HCT116 (cell line): Measurements from ENCODE around the gene HOXB13. TPM values are rescaled to one million over a fixed set of nuclear protein-coding genes. Genes with fewer than 3 reads are reported as not detected.
A peak's percentile ranks its signal among the peaks of the same experiment; 100 is the strongest.

Source experiments
- ATAC-seq: fragments of 200-7000 bp; cut with Tn5 transposase; 2 replicates; pipeline ENCODE4 v1.9.1; 2020; ENCODE audit warnings: mild to moderate bottlenecking, moderate library complexity
- BruUV-seq: library from RNA; stranded (reverse); fragments of 400-500 nt; replicated peaks from 2 replicates; lab custom pipeline; 2021; lab: Mats Ljungman, UMichigan
- CTCF ChIA-PET: fragments of 300-600 bp; sonication (Branson Sonifier 250); formaldehyde crosslinking; loops from one replicate; lab custom pipeline; 2021; ENCODE audit warnings: antibody characterized with exemption; lab: Charles Lee
- POLR2A ChIA-PET: fragments of 300-600, 350-600 bp; sonication (Branson Sonifier 250); formaldehyde crosslinking; loops from one replicate; lab custom pipeline; 2021; ENCODE audit warnings: antibody characterized with exemption; lab: Charles Lee
- RAD21 ChIA-PET, 2 experiments: fragments of 300-600 bp; sonication (Branson Sonifier 250); formaldehyde crosslinking; loops; one replicate each; lab custom pipeline; 2023; ENCODE audit warnings: low total read pairs in 2 of 2; ENCODE audit not compliant: uncharacterized antibody in 2 of 2, unreplicated experiment in 2 of 2, low non-redundant PET in 1 of 2; lab: Charles Lee
- DNase-seq: peaks from one replicate; pipeline ENCODE4 v3.0.0-alpha.2; 2010; ENCODE audit warnings: low read depth, low spot score
- H2AFZ ChIP-seq: fragments of 200-600 bp; shearing (Covaris generic), sonication (generic); 2 replicates; pipeline ENCODE4 v1.6.1; 2017; ENCODE audit warnings: low read depth, mixed run types, mixed read lengths, antibody characterized with exemption, low read length; ENCODE audit not compliant: poor library complexity, severe bottlenecking
- H3K27ac ChIP-seq: 2 replicates; pipeline ENCODE4 v1.5.1; 2012; ENCODE audit warnings: low read depth, low read length
- H3K27me3 ChIP-seq: fragments of 200-600 bp; sonication (generic); 2 replicates; pipeline ENCODE4 v1.6.1; 2016; ENCODE audit warnings: mixed run types, low read length, mixed read lengths; ENCODE audit not compliant: insufficient read depth
- H3K36me3 ChIP-seq, 2 experiments: fragments of 200-500 bp in 1 of 2; fragments of 200-600 bp in 1 of 2; sonication (Bioruptor generic) in 1 of 2; sonication (generic) in 1 of 2; 2 replicates each; pipeline versions ENCODE4 v1.5.1 to v1.6.1; 2014 to 2016; ENCODE audit warnings: low read length in 2 of 2, inconsistent platforms in 1 of 2, mixed read lengths in 1 of 2, mixed run types in 1 of 2; ENCODE audit not compliant: insufficient read depth in 2 of 2, control insufficient read depth in 1 of 2
- H3K4me1 ChIP-seq, 2 experiments: fragments of 200-600 bp in 1 of 2; sonication (generic) in 1 of 2; 2 replicates each; pipeline versions ENCODE4 v1.5.1 to v1.6.1; 2012 to 2017; ENCODE audit warnings: low read length in 2 of 2, inconsistent platforms in 1 of 2, mild to moderate bottlenecking in 1 of 2, mixed read lengths in 1 of 2, mixed run types in 1 of 2, moderate library complexity in 1 of 2; ENCODE audit not compliant: insufficient read depth in 2 of 2, control insufficient read depth in 1 of 2
- H3K4me2 ChIP-seq: fragments of 200-600 bp; sonication (generic); 2 replicates; pipeline ENCODE4 v1.6.1; 2017; ENCODE audit warnings: mixed run types, low read length, mixed read lengths
- H3K4me3 ChIP-seq, 2 experiments: fragments of 200-600 bp in 1 of 2; sonication (generic) in 1 of 2; replicated peaks in 1 of 2; 2 replicates each; pipeline ENCODE4 v1.5.1; 2011 to 2016; ENCODE audit warnings: low read length in 2 of 2, control low read depth in 1 of 2, low read depth in 1 of 2, mild to moderate bottlenecking in 1 of 2, mixed read lengths in 1 of 2, mixed run types in 1 of 2
- H3K79me2 ChIP-seq: fragments of 200-600 bp; sonication (generic); 2 replicates; pipeline ENCODE4 v1.6.1; 2017; ENCODE audit warnings: mild to moderate bottlenecking, mixed run types, low read length, moderate library complexity, mixed read lengths; ENCODE audit not compliant: insufficient read depth
- H3K9ac ChIP-seq: fragments of 200-600 bp; sonication (generic); 2 replicates; pipeline ENCODE4 v1.6.1; 2016; ENCODE audit warnings: low read length, mixed read lengths
- H3K9me2 ChIP-seq: fragments of 200-600 bp; sonication (generic), shearing (Covaris generic); 2 replicates; pipeline ENCODE4 v1.6.1; 2017; ENCODE audit warnings: mixed run types, mild to moderate bottlenecking, moderate library complexity; ENCODE audit not compliant: insufficient read depth
- H3K9me3 ChIP-seq, 2 experiments: fragments of 200-500 bp in 1 of 2; fragments of 200-600 bp in 1 of 2; sonication (Bioruptor generic) in 1 of 2; sonication (generic) in 1 of 2; 2 replicates each; pipeline ENCODE4 v1.6.1; 2014 to 2017; ENCODE audit warnings: low read length in 2 of 2, mixed read lengths in 2 of 2, inconsistent platforms in 1 of 2, low read depth in 1 of 2, mild to moderate bottlenecking in 1 of 2, mixed run types in 1 of 2, moderate library complexity in 1 of 2; ENCODE audit not compliant: control insufficient read depth in 1 of 2, insufficient read depth in 1 of 2
- H4K20me1 ChIP-seq: fragments of 200-600 bp; sonication (generic), shearing (Covaris generic); 2 replicates; pipeline ENCODE4 v1.6.1; 2017; ENCODE audit warnings: mixed run types, mild to moderate bottlenecking, moderate library complexity; ENCODE audit not compliant: insufficient read depth
- ATF3 ChIP-seq: IDR thresholded peaks from 2 replicates; pipeline ENCODE4 v1.6.1; 2012
- CBX3 ChIP-seq: IDR thresholded peaks from 2 replicates; pipeline ENCODE4 v1.6.1; 2012; ENCODE audit warnings: low read depth
- CEBPB ChIP-seq: IDR thresholded peaks from 2 replicates; pipeline ENCODE4 v1.6.1; 2012; ENCODE audit warnings: low read depth
- CTCF ChIP-seq, 3 experiments: fragments of 200-600 bp in 1 of 3; sonication (generic) in 1 of 3; IDR thresholded peaks in 2 of 3; conservative IDR thresholded peaks in 1 of 3; 2 replicates each; pipeline ENCODE4 v1.5.1; 2012 to 2017; ENCODE audit warnings: low read depth in 2 of 3, low read length in 2 of 3, antibody characterized with exemption in 1 of 3, borderline replicate concordance in 1 of 3, control low read depth in 1 of 3, mild to moderate bottlenecking in 1 of 3, mixed read lengths in 1 of 3, mixed run types in 1 of 3, moderate library complexity in 1 of 3; ENCODE audit not compliant: insufficient read depth in 1 of 3
- EGR1 ChIP-seq: IDR thresholded peaks from 2 replicates; pipeline ENCODE4 v1.6.1; 2012; ENCODE audit warnings: low read depth
- ELF1 ChIP-seq: IDR thresholded peaks from 2 replicates; pipeline ENCODE4 v1.6.1; 2012; ENCODE audit warnings: low read depth, borderline replicate concordance
- EZH2 ChIP-seq: fragments of 200-600 bp; sonication (generic); IDR thresholded peaks from 2 replicates; pipeline ENCODE4 v1.6.1; 2017; ENCODE audit warnings: antibody characterized with exemption, mixed run types
- FOSL1 ChIP-seq: IDR thresholded peaks from 2 replicates; pipeline ENCODE4 v1.6.1; 2012; ENCODE audit warnings: low read depth
- POLR2A ChIP-seq: IDR thresholded peaks from 2 replicates; pipeline ENCODE4 v1.7.0; 2011; ENCODE audit warnings: borderline replicate concordance; ENCODE audit not compliant: insufficient read depth, insufficient read length; ENCODE audit errors: extremely low read depth
- POLR2AphosphoS5 ChIP-seq: IDR thresholded peaks from 2 replicates; pipeline ENCODE4 v1.6.1; 2011; ENCODE audit warnings: mild to moderate bottlenecking, low read depth, low read length, moderate library complexity
- RAD21 ChIP-seq: IDR thresholded peaks from 2 replicates; pipeline ENCODE4 v1.6.1; 2012; ENCODE audit warnings: low read depth, mild to moderate bottlenecking
- SIN3A ChIP-seq: IDR thresholded peaks from 2 replicates; pipeline ENCODE4 v1.6.1; 2012; ENCODE audit warnings: low read depth
- SP1 ChIP-seq: IDR thresholded peaks from 2 replicates; pipeline ENCODE4 v1.6.1; 2012; ENCODE audit warnings: low read depth
- SRF ChIP-seq: IDR thresholded peaks from 2 replicates; pipeline ENCODE4 v1.6.1; 2012; ENCODE audit warnings: low read depth
- YY1 ChIP-seq: IDR thresholded peaks from 2 replicates; pipeline ENCODE4 v1.6.1; 2011; ENCODE audit warnings: low read length, low read depth, moderate library complexity, mild to moderate bottlenecking; ENCODE audit not compliant: insufficient replicate concordance; ENCODE audit errors: extremely low read depth
- ZFX ChIP-seq: fragments of 450-650 bp; IDR thresholded peaks from 2 replicates; pipeline ENCODE4 v1.6.1; 2017
- intact Hi-C: fragments of 100-400 bp; cut with micrococcal nuclease; formaldehyde crosslinking; loops from 2 replicates; pipeline ENCODE4 v1.10.0; 2022
- total RNA-seq: library from RNA; stranded (reverse); gene quantifications from one replicate; pipeline ENCODE4 v1.2.1, GENCODE V29; 2021; ENCODE audit not compliant: unreplicated experiment
- TF ChIP-seq, protein P1 (sequence below): IDR thresholded peaks from 2 replicates; pipeline ENCODE4 v1.6.1; 2011; ENCODE audit warnings: mild to moderate bottlenecking, low read length, moderate library complexity; ENCODE audit not compliant: insufficient replicate concordance; ENCODE audit errors: extremely low read depth
- TF ChIP-seq, protein P2 (sequence below): IDR thresholded peaks from 2 replicates; pipeline ENCODE4 v1.6.1; 2012; ENCODE audit warnings: low read depth
- TF ChIP-seq, protein P3 (sequence below): IDR thresholded peaks from 2 replicates; pipeline ENCODE4 v1.6.1; 2012

The HOXB13 gene
- total RNA-seq, 1 experiment from 2014 or later = 7.8 TPM

GRCh38 chr17:48729335-48730239, 1.0 kb upstream of the HOXB13 start:
- intact Hi-C loops = no loop called here
- no peaks in the 10 kb centered on the region for H3K79me2 ChIP-seq
- peaks cover 5 to 18% of the 10 kb centered on the region in 2 experiments; a peak in 3 of 4 replicates for H3K4me1 ChIP-seq
- RAD21 ChIA-PET = no interaction called here
- no peak overlapping the region for H2AFZ ChIP-seq
- no peak overlapping the region for H3K9ac ChIP-seq
- no peaks in the 10 kb centered on the region for H3K36me3 ChIP-seq
- peak overlapping the region; percentile 95 for H3K4me2 ChIP-seq
- H3K9me3 ChIP-seq = no peaks in the 10 kb centered on the region
- H3K27me3 ChIP-seq = peaks cover 8% of the 10 kb centered on the region; the same call in 1 of the 2 replicates
- H3K27ac ChIP-seq = no peak overlapping the region
- no TSS peak for BruUV-seq
- H4K20me1 ChIP-seq = no peaks in the 10 kb centered on the region
- ATAC-seq (no peak), DNase-seq (no peak)
- CTCF ChIA-PET = interaction anchor here (1.6 to 3.1 kb wide), 3 partner anchors 51 to 303 kb away, joined by 4 to 28 read pairs (median 13); no protein-coding TSS in a partner anchor
- H3K4me3 ChIP-seq = no peak overlapping the region
- no peaks in the 10 kb centered on the region for H3K9me2 ChIP-seq
- no peak for TF ChIP-seq CBX3
- TF ChIP-seq SRF = no peak
- TF ChIP-seq, protein P1, sequence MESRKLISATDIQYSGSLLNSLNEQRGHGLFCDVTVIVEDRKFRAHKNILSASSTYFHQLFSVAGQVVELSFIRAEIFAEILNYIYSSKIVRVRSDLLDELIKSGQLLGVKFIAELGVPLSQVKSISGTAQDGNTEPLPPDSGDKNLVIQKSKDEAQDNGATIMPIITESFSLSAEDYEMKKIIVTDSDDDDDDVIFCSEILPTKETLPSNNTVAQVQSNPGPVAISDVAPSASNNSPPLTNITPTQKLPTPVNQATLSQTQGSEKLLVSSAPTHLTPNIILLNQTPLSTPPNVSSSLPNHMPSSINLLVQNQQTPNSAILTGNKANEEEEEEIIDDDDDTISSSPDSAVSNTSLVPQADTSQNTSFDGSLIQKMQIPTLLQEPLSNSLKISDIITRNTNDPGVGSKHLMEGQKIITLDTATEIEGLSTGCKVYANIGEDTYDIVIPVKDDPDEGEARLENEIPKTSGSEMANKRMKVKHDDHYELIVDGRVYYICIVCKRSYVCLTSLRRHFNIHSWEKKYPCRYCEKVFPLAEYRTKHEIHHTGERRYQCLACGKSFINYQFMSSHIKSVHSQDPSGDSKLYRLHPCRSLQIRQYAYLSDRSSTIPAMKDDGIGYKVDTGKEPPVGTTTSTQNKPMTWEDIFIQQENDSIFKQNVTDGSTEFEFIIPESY = no peak
- no peak for TF ChIP-seq POLR2A
- no peak for TF ChIP-seq ELF1
- TF ChIP-seq, protein P2, sequence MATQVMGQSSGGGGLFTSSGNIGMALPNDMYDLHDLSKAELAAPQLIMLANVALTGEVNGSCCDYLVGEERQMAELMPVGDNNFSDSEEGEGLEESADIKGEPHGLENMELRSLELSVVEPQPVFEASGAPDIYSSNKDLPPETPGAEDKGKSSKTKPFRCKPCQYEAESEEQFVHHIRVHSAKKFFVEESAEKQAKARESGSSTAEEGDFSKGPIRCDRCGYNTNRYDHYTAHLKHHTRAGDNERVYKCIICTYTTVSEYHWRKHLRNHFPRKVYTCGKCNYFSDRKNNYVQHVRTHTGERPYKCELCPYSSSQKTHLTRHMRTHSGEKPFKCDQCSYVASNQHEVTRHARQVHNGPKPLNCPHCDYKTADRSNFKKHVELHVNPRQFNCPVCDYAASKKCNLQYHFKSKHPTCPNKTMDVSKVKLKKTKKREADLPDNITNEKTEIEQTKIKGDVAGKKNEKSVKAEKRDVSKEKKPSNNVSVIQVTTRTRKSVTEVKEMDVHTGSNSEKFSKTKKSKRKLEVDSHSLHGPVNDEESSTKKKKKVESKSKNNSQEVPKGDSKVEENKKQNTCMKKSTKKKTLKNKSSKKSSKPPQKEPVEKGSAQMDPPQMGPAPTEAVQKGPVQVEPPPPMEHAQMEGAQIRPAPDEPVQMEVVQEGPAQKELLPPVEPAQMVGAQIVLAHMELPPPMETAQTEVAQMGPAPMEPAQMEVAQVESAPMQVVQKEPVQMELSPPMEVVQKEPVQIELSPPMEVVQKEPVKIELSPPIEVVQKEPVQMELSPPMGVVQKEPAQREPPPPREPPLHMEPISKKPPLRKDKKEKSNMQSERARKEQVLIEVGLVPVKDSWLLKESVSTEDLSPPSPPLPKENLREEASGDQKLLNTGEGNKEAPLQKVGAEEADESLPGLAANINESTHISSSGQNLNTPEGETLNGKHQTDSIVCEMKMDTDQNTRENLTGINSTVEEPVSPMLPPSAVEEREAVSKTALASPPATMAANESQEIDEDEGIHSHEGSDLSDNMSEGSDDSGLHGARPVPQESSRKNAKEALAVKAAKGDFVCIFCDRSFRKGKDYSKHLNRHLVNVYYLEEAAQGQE = no peak
- no peak for TF ChIP-seq SP1
- no peak for TF ChIP-seq ZFX
- TF ChIP-seq CTCF (IDR thresholded peaks at IDR 0.05 in 2 of 3, conservative IDR thresholded peaks at IDR 0.05 in 1 of 3; ENCODE audit: borderline replicate concordance in 1 of 3, insufficient read depth in 1 of 3, low read depth in 2 of 3, low read length in 2 of 3) = no peak
- no peak for TF ChIP-seq YY1
- TF ChIP-seq SIN3A = no peak
- TF ChIP-seq ATF3 = no peak
- TF ChIP-seq CEBPB = no peak
- TF ChIP-seq POLR2AphosphoS5 = no peak
- no peak for TF ChIP-seq EZH2
- no peak for TF ChIP-seq FOSL1
- TF ChIP-seq RAD21 = no peak
- TF ChIP-seq, protein P3, sequence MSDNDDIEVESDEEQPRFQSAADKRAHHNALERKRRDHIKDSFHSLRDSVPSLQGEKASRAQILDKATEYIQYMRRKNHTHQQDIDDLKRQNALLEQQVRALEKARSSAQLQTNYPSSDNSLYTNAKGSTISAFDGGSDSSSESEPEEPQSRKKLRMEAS = no peak
- no peak for TF ChIP-seq EGR1
- POLR2A ChIA-PET = interaction anchor here (1.4 kb wide), 2 partner anchors 10 to 155 kb away, joined by 3 to 6 read pairs; no protein-coding TSS in a partner anchor
